ENCODE measurements around the gene USP9X. TPM values are rescaled to one million over a fixed set of nuclear protein-coding genes. Genes with fewer than 3 reads are reported as not detected.
"Not testable (repeated sequence)": the region's sequence is repeated elsewhere in the genome, so short reads cannot be mapped to it uniquely, and the experiment has no call there.

Gene USP9X
- total RNA-seq, 6 donors from 2014 or later, result 56.8 to 117 (median 68.1) TPM

DNA sequence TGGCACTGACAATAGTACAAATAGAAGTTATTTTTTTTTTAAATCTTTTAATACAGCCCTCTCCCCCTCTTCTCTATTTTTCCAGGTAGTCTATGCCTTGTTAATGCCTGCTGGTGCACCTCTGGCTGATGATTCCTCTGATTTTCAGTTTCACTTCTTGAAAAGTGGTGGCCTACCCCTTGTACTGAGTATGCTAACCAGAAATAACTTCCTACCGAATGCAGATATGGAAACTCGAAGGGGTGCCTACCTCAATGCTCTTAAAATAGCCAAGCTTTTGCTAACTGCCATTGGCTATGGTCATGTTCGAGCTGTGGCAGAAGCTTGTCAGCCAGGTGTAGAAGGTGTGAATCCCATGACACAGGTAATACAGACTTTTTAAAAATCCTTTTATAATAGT lies 99.1 kb downstream of the USP9X start:
- Histone ChIP-seq H3K4me1 (peaks cover 0 to 8% (median 7%) of the 10 kb centered on the region in 4 donors), H3K27me3 (no peaks in the 10 kb centered on the region), H3K4me3 (no peak overlapping the region), H3K27ac (no peak overlapping the region), H3K36me3 (peaks cover 0 to 49% (median 0%) of the 10 kb centered on the region in 4 donors), H3K9me3 (no peaks in the 10 kb centered on the region)
- WGBS, 2 donors, result 65 to 86% methylated on average over 3 of the region's 3 CpGs
- no peak for DNase-seq
- ATAC-seq (ENCODE audit: low FRiP score in 2 of 2), result no peak
- TF ChIP-seq POLR2AphosphoS5 (IDR thresholded peaks at IDR 0.05) (no peak), POLR2A (IDR thresholded peaks at IDR 0.05) (no peak), EP300 (IDR thresholded peaks at IDR 0.05) (no peak)
- TF ChIP-seq, protein P1, sequence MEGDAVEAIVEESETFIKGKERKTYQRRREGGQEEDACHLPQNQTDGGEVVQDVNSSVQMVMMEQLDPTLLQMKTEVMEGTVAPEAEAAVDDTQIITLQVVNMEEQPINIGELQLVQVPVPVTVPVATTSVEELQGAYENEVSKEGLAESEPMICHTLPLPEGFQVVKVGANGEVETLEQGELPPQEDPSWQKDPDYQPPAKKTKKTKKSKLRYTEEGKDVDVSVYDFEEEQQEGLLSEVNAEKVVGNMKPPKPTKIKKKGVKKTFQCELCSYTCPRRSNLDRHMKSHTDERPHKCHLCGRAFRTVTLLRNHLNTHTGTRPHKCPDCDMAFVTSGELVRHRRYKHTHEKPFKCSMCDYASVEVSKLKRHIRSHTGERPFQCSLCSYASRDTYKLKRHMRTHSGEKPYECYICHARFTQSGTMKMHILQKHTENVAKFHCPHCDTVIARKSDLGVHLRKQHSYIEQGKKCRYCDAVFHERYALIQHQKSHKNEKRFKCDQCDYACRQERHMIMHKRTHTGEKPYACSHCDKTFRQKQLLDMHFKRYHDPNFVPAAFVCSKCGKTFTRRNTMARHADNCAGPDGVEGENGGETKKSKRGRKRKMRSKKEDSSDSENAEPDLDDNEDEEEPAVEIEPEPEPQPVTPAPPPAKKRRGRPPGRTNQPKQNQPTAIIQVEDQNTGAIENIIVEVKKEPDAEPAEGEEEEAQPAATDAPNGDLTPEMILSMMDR (IDR thresholded peaks at IDR 0.05), result no peak

DNA sequence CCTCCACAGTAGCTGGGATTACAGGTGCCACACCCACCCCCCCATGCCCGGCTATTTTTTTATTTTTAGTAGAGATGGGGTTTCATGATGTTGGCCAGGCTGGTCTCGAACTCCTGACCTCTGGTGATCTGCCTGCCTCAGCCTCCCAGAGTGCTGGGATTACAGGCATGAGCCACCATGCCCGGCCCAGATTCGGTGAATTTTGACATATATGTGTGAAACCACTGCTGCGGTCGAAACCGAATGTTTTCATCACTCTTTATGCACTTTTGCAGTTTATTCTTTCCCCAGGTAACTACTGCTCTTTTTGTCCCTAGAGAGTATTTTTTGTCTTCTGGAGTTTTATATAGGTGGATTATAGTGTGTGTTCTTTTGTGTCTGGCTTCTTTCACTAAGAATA lies 101.7 kb downstream of the USP9X start:
- not testable (repeated sequence) for H3K27me3 ChIP-seq; ATAC-seq (ENCODE audit: low FRiP score in 2 of 2); H3K4me1 ChIP-seq; H3K4me3 ChIP-seq; DNase-seq; H3K9me3 ChIP-seq; H3K27ac ChIP-seq
- 90 to 96% methylated on average over 6 to 7 of the region's 7 CpGs for WGBS, 2 donors
- peaks cover 0 to 75% (median 2%) of the 10 kb centered on the region in 4 donors for H3K36me3 ChIP-seq

DNA sequence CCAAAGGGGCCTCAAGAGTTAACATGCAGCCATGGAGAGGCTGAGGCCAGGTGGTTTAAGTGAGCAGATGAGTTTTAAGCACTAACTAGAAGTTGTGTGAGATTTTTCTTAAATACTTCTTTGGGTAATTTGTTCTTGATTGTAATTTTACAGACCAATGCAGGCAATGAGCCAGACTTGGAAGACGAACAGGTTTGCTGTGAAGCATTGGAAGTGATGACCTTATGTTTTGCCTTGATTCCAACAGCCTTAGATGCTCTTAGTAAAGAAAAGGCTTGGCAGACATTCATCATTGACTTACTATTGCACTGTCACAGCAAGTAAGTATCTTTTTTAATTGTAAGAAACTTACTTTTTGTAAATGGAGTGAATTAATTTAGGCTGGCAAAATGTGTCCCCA lies 103.9 kb downstream of the USP9X start:
- no peaks in the 10 kb centered on the region for H3K9me3 ChIP-seq
- 60 to 92% methylated on average over 1 of the region's 1 CpG for WGBS, 2 donors
- no peak for TF ChIP-seq POLR2AphosphoS5 (IDR thresholded peaks at IDR 0.05)
- TF ChIP-seq EP300 (IDR thresholded peaks at IDR 0.05), result no peak
- TF ChIP-seq, protein P1 (IDR thresholded peaks at IDR 0.05), result no peak
- TF ChIP-seq POLR2A (IDR thresholded peaks at IDR 0.05), result no peak
- ATAC-seq (ENCODE audit: low FRiP score in 2 of 2) (no peak), DNase-seq (no peak)
- H3K4me1 ChIP-seq, result no peaks in the 10 kb centered on the region
- no peaks in the 10 kb centered on the region for H3K27me3 ChIP-seq
- H3K36me3 ChIP-seq, result peaks cover 0 to 77% (median 2%) of the 10 kb centered on the region in 4 donors
- no peak overlapping the region for H3K27ac ChIP-seq
- H3K4me3 ChIP-seq, result no peak overlapping the region

DNA sequence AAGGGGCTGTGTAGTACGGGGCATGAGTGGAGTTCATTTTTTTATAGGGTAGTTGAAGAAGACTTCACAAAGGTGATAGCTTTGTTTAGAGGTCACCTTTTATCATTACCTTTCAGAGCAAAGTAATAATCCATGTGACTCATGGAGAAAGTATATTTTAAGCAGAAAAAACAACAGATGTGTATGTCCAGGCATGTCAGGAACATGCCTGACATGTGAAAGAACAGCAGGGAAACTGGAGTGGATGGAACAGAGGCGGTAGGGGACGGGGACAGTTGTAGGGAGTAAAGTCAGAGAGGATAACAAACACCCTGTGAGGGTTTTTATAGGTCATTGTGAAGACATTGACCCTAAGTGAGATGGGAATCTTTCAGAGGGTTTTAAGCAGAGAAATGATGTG lies 107.6 kb downstream of the USP9X start:
- Histone ChIP-seq H3K4me1 (no peaks in the 10 kb centered on the region), H3K27ac (no peak overlapping the region), H3K27me3 (no peaks in the 10 kb centered on the region), H3K4me3 (no peak overlapping the region), H3K36me3 (peaks cover 0 to 70% (median 13%) of the 10 kb centered on the region in 4 donors), H3K9me3 (no peaks in the 10 kb centered on the region)
- no peak for DNase-seq
- TF ChIP-seq EP300 (IDR thresholded peaks at IDR 0.05) (no peak), POLR2A (IDR thresholded peaks at IDR 0.05) (no peak), POLR2AphosphoS5 (IDR thresholded peaks at IDR 0.05) (no peak)
- TF ChIP-seq, protein P1 (IDR thresholded peaks at IDR 0.05), result no peak
- 96 to 99% methylated on average over 3 of the region's 3 CpGs for WGBS, 2 donors
- no peak for ATAC-seq (ENCODE audit: low FRiP score in 2 of 2)

DNA sequence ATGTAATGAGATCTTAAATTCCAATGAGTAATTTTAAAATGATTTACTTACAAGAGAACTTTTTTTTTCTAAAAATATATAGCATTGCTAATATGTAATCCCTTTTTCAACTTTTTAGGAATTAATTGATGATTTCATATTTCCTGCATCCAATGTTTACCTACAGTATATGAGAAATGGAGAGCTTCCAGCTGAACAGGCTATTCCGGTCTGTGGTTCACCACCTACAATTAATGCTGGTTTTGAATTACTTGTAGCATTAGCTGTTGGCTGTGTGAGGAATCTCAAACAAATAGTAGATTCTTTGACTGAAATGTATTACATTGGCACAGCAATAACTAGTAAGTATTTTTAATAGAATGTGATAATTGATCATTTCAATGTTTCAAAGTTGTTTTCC lies 113.2 kb downstream of the USP9X start:
- TF ChIP-seq EP300 (IDR thresholded peaks at IDR 0.05), result no peak
- TF ChIP-seq, protein P1 (IDR thresholded peaks at IDR 0.05), result no peak
- TF ChIP-seq POLR2A (IDR thresholded peaks at IDR 0.05), result no peak
- TF ChIP-seq POLR2AphosphoS5 (IDR thresholded peaks at IDR 0.05), result no peak
- H3K9me3 ChIP-seq, result no peaks in the 10 kb centered on the region
- no peak for ATAC-seq (ENCODE audit: low FRiP score in 2 of 2)
- H3K27ac ChIP-seq, result no peak overlapping the region
- H3K4me3 ChIP-seq, result no peak overlapping the region
- 88 to 92% methylated on average over 1 of the region's 1 CpG for whole genome bisulfite sequencing, 2 donors
- no peaks in the 10 kb centered on the region for H3K27me3 ChIP-seq
- H3K4me1 ChIP-seq, result no peaks in the 10 kb centered on the region
- no peak for DNase-seq
- H3K36me3 ChIP-seq, result peaks cover 3 to 81% (median 35%) of the 10 kb centered on the region in 4 donors
